Stomach smooth muscle (tissue), 2 donors: ENCODE results near the gene NDUFAF2.

Experiments
- H3K27ac ChIP-seq: one replicate; pipeline ENCODE4 v1.7.0; 2013; ENCODE audit warnings: mild to moderate bottlenecking, low read length, inconsistent platforms
- H3K27me3 ChIP-seq, 2 donors: one replicate each; pipeline ENCODE4 v1.7.0; 2013; ENCODE audit warnings: low read length in 2 of 2; ENCODE audit not compliant: insufficient read depth in 2 of 2, control insufficient read depth in 1 of 2
- H3K36me3 ChIP-seq, 2 donors: one replicate each; pipeline ENCODE4 v1.7.0; 2013; ENCODE audit warnings: low read length in 2 of 2; ENCODE audit not compliant: control insufficient read depth in 2 of 2, insufficient read depth in 2 of 2
- H3K4me1 ChIP-seq: one replicate; pipeline ENCODE4 v1.7.0; 2013; ENCODE audit warnings: low read length; ENCODE audit not compliant: control insufficient read depth, insufficient read depth
- H3K4me3 ChIP-seq, 2 donors: one replicate each; pipeline ENCODE4 v1.7.0; 2013; ENCODE audit warnings: low read length in 2 of 2
- H3K9ac ChIP-seq, 2 donors: one replicate each; pipeline ENCODE4 v1.7.0; 2013; ENCODE audit warnings: low read length in 2 of 2, mild to moderate bottlenecking in 1 of 2
- H3K9me3 ChIP-seq, 2 donors: one replicate each; pipeline ENCODE4 v1.7.0; 2013; ENCODE audit warnings: low read length in 2 of 2; ENCODE audit not compliant: control insufficient read depth in 2 of 2
- donor health status: healthy.
- donor health status: Pancreatic carcinoma.

The NDUFAF2 gene

DNA sequence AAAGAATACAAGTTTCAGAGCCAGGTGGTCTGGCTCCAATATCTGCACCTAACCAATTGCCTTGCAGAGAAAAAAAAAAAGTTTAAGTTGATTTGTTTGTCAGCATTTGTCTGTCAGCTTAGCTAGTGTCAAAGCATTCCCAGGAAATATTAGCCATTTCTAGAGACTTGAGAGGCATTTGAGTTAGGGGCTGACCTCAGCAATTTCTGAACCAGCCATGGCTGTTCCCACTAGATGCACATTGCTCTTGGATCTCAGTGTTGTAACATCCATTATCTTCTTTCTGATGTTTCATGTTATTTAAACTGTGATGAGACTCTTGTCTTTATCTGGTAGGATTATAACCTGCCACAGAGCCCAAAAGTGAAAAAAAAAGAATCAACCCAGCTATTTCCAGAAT lies 102.3 kb downstream of the NDUFAF2 start:
- no peaks in the 10 kb centered on the region for H3K36me3 ChIP-seq
- no peak overlapping the region for H3K27ac ChIP-seq
- H3K9me3 ChIP-seq, result no peaks in the 10 kb centered on the region
- no peaks in the 10 kb centered on the region for H3K27me3 ChIP-seq
- no peak overlapping the region for H3K9ac ChIP-seq
- H3K4me1 ChIP-seq, result no peaks in the 10 kb centered on the region
- no peak overlapping the region for H3K4me3 ChIP-seq

- Histone ChIP-seq H3K27ac (no peak overlapping the region), H3K9me3 (no peaks in the 10 kb centered on the region), H3K36me3 (no peaks in the 10 kb centered on the region), H3K27me3 (no peaks in the 10 kb centered on the region), H3K4me1 (no peaks in the 10 kb centered on the region), H3K9ac (no peak overlapping the region), H3K4me3 (no peak overlapping the region)
Measured at GRCh38 chr5:61048534-61048933, 103.5 kb downstream of the NDUFAF2 start.

GRCh38 chr5:61050292-61050691 lies 105.3 kb downstream of the NDUFAF2 start:
- Histone ChIP-seq H3K27me3 (no peaks in the 10 kb centered on the region), H3K9me3 (no peaks in the 10 kb centered on the region), H3K4me3 (no peak overlapping the region)

GRCh38 chr5:61051267-61051666 lies 106.3 kb downstream of the NDUFAF2 start:
- H3K27ac ChIP-seq, result no peak overlapping the region
- H3K27me3 ChIP-seq, result no peaks in the 10 kb centered on the region
- no peak overlapping the region for H3K4me3 ChIP-seq
- no peaks in the 10 kb centered on the region for H3K9me3 ChIP-seq
- H3K9ac ChIP-seq, result no peak overlapping the region
- no peaks in the 10 kb centered on the region for H3K4me1 ChIP-seq
- no peaks in the 10 kb centered on the region for H3K36me3 ChIP-seq

More at GRCh38 chr5:61050292-61050691, 105.3 kb downstream of the NDUFAF2 start:
- H3K9ac ChIP-seq, result no peak overlapping the region
- H3K4me1 ChIP-seq, result no peaks in the 10 kb centered on the region
- no peak overlapping the region for H3K27ac ChIP-seq
- no peaks in the 10 kb centered on the region for H3K36me3 ChIP-seq

GRCh38 chr5:61052882-61053281 lies 107.9 kb downstream of the NDUFAF2 start:
- no peak overlapping the region for H3K9ac ChIP-seq
- H3K4me3 ChIP-seq, result no peak overlapping the region
- H3K27me3 ChIP-seq, result no peaks in the 10 kb centered on the region
- no peaks in the 10 kb centered on the region for H3K4me1 ChIP-seq
- H3K9me3 ChIP-seq, result no peaks in the 10 kb centered on the region
- no peaks in the 10 kb centered on the region for H3K36me3 ChIP-seq
- H3K27ac ChIP-seq, result no peak overlapping the region

- no peak overlapping the region for H3K27ac ChIP-seq
- no peaks in the 10 kb centered on the region for H3K27me3 ChIP-seq
- H3K9me3 ChIP-seq, result no peaks in the 10 kb centered on the region
- H3K9ac ChIP-seq, result no peak overlapping the region
- H3K4me1 ChIP-seq, result no peaks in the 10 kb centered on the region
- no peaks in the 10 kb centered on the region for H3K36me3 ChIP-seq
- no peak overlapping the region for H3K4me3 ChIP-seq
Measured at GRCh38 chr5:61053937-61054336, 108.9 kb downstream of the NDUFAF2 start.

DNA sequence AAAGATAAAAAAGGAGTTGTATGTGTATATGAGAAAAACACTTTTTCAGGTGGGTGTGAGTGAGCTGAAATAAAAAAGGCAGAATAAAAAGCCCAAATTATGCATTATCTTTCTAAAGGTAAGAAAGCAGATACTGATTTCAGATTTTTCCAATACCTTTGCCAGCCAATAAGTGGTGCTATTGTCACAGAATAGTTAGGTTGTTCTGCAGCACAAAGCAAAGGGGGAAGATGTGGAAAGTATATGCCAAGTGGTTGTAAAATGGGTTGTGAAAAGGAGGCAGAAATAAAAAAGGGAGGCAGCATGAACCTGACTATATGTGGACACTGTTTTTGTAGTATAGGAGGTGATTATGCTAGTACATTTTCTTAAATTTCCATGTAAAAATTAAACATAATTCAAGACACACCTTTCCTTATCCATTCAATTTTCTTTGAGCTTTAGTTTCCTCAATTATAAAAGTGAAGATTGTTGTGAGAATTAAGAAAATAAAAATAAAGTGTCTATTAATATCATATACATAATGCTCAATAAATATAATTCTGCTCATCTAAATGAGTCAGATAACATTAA lies 110.5 kb downstream of the NDUFAF2 start:
- Histone ChIP-seq H3K9ac (no peak overlapping the region), H3K4me3 (no peak overlapping the region), H3K4me1 (no peaks in the 10 kb centered on the region), H3K27ac (no peak overlapping the region), H3K36me3 (no peaks in the 10 kb centered on the region), H3K27me3 (no peaks in the 10 kb centered on the region), H3K9me3 (no peaks in the 10 kb centered on the region)

DNA sequence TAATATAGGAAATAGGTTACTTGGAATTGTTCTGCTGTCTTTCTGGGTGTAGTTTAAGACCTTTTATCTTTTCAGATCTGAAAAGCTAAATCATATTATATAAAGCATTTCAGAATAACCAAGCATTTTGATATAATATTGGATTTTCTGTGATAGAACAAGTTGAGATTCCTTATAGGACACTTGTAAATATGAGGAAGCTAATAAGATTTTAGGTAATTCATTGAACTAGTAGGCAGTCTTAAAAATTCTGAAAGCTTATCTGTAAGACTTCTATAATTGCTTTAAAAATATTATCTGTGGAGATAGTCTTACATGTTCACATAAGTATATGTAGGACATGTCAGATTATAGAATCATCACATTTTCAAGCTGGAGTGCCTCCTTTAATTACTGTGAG lies 114.5 kb downstream of the NDUFAF2 start:
- Histone ChIP-seq H3K4me1 (no peaks in the 10 kb centered on the region), H3K27me3 (no peaks in the 10 kb centered on the region), H3K4me3 (no peak overlapping the region), H3K27ac (no peak overlapping the region), H3K36me3 (no peaks in the 10 kb centered on the region), H3K9ac (no peak overlapping the region), H3K9me3 (no peaks in the 10 kb centered on the region)

- Histone ChIP-seq H3K4me1 (no peaks in the 10 kb centered on the region), H3K27ac (no peak overlapping the region), H3K9me3 (no peaks in the 10 kb centered on the region), H3K4me3 (no peak overlapping the region), H3K9ac (no peak overlapping the region), H3K27me3 (no peaks in the 10 kb centered on the region), H3K36me3 (no peaks in the 10 kb centered on the region)
Measured at GRCh38 chr5:61069150-61069549, 124.1 kb downstream of the NDUFAF2 start.

DNA sequence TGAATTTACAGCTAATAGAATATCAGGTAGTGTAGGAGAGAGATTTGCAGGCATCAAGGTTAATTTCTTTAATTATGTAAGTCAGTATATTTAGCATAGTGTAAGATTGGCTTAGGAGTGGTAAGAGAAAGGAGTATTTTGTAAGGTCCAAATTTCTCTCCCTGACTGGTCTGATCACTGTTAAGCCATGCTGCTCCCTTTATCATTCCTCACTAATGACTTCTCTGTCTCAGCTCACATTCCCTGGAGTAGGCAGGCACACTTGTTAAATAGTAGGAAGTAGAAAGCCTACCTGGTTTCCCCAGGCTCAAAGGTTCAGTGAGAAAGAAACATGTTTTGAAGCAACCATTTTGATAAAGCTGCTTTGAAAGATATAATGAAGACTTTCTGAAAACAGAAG lies 126.5 kb downstream of the NDUFAF2 start:
- Histone ChIP-seq H3K27me3 (no peaks in the 10 kb centered on the region), H3K4me3 (no peak overlapping the region), H3K36me3 (no peaks in the 10 kb centered on the region), H3K9ac (no peak overlapping the region), H3K4me1 (no peaks in the 10 kb centered on the region), H3K27ac (no peak overlapping the region), H3K9me3 (no peaks in the 10 kb centered on the region)

GRCh38 chr5:61076626-61077025 lies 131.6 kb downstream of the NDUFAF2 start:
- H3K27ac ChIP-seq, result no peak overlapping the region
- no peaks in the 10 kb centered on the region for H3K9me3 ChIP-seq
- no peaks in the 10 kb centered on the region for H3K4me1 ChIP-seq
- no peak overlapping the region for H3K4me3 ChIP-seq
- H3K36me3 ChIP-seq, result no peaks in the 10 kb centered on the region
- H3K9ac ChIP-seq, result no peak overlapping the region
- no peaks in the 10 kb centered on the region for H3K27me3 ChIP-seq
